HL-60 (cell line): ENCODE measurements around the gene TMEM94.

Experiments
- DNase-seq, 2 experiments: peaks; one replicate each; pipeline ENCODE4 v3.0.0-alpha.2; 2010 to 2020; ENCODE audit warnings: low read depth in 1 of 2, low spot score in 1 of 2
- H3K27ac ChIP-seq: fragments of 250-450 bp; sonication (Bioruptor Pico); replicated peaks from 2 replicates; pipeline ENCODE4 v1.5.1; 2020; ENCODE audit warnings: mild to moderate bottlenecking, moderate library complexity
- H3K27me3 ChIP-seq: fragments of 250-450 bp; sonication (Bioruptor Pico); 2 replicates; pipeline ENCODE4 v1.5.1; 2021; ENCODE audit warnings: mild to moderate bottlenecking, moderate library complexity; ENCODE audit not compliant: insufficient read depth, poor library complexity, severe bottlenecking
- H3K4me3 ChIP-seq: replicated peaks from 2 replicates; pipeline ENCODE4 v1.5.1; 2011; ENCODE audit warnings: mild to moderate bottlenecking, control low read depth, low read length; ENCODE audit not compliant: insufficient read depth
- CTCF ChIP-seq: IDR thresholded peaks from one replicate; pipeline ENCODE4 v1.5.1; 2011; ENCODE audit warnings: low read length, control low read depth, inconsistent platforms; ENCODE audit not compliant: insufficient read depth
- GABPA ChIP-seq: IDR thresholded peaks from 2 replicates; pipeline ENCODE4 v1.6.1; 2012; ENCODE audit warnings: low read depth
- POLR2AphosphoS5 ChIP-seq: IDR thresholded peaks from 2 replicates; pipeline ENCODE4 v1.6.1; 2012; ENCODE audit warnings: low read depth
- SPI1 ChIP-seq: IDR thresholded peaks from 2 replicates; pipeline ENCODE4 v1.6.1; 2012; ENCODE audit warnings: low read depth, mild to moderate bottlenecking, borderline replicate concordance
- TF ChIP-seq, protein P1 (sequence below): IDR thresholded peaks from 2 replicates; pipeline ENCODE4 v1.6.1; 2012; ENCODE audit warnings: low read depth; ENCODE audit not compliant: insufficient replicate concordance

Gene TMEM94

DNA sequence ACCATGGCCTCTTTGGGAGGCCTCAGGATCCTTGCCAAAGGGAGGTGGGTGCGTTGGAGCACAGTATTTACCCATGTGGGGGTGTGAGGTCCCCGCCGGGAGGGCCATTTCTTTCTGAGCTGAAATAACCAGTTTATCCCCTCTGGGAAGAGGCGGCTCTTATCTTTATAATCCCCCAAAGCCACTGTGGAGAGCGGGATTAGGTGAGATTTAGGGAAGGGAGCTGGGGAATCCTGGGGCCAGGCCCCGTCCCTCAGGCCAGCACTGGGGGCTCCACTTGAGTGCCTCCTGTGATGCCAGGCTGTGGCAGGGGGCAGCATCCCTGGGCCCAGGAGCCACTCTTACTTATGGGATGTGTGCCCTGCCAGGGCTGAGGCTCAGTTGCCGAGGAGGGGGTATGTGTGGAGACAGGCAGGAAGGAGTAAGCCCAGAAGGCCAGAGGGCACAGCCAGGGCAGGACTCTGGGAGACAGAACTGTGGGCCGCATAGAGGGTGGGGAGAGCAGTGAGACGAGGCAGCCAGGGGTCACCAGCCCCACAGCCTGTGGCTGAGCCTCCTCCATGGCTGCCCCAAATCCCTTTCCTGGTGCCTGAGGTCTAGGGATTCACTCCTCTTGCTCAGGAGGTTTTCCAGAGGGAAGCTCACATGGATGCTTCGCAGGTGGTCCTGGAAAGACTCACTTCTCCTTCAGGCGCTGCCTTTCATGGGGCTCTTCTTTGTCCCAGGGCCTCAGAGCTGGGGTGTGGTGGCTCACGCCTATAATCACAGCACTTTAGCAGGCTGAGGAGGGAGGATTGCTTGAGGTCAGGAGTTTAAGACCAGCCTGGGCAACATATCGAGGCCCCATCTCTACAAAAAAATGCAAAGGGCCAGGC is 25.0 kb downstream of the TMEM94 start:
- Histone ChIP-seq H3K27ac (no peak overlapping the region), H3K4me3 (no peak overlapping the region), H3K27me3 (no peaks in the 10 kb centered on the region)
- TF ChIP-seq CTCF (no peak), GABPA (no peak)
- TF ChIP-seq, protein P1, sequence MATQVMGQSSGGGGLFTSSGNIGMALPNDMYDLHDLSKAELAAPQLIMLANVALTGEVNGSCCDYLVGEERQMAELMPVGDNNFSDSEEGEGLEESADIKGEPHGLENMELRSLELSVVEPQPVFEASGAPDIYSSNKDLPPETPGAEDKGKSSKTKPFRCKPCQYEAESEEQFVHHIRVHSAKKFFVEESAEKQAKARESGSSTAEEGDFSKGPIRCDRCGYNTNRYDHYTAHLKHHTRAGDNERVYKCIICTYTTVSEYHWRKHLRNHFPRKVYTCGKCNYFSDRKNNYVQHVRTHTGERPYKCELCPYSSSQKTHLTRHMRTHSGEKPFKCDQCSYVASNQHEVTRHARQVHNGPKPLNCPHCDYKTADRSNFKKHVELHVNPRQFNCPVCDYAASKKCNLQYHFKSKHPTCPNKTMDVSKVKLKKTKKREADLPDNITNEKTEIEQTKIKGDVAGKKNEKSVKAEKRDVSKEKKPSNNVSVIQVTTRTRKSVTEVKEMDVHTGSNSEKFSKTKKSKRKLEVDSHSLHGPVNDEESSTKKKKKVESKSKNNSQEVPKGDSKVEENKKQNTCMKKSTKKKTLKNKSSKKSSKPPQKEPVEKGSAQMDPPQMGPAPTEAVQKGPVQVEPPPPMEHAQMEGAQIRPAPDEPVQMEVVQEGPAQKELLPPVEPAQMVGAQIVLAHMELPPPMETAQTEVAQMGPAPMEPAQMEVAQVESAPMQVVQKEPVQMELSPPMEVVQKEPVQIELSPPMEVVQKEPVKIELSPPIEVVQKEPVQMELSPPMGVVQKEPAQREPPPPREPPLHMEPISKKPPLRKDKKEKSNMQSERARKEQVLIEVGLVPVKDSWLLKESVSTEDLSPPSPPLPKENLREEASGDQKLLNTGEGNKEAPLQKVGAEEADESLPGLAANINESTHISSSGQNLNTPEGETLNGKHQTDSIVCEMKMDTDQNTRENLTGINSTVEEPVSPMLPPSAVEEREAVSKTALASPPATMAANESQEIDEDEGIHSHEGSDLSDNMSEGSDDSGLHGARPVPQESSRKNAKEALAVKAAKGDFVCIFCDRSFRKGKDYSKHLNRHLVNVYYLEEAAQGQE, result no peak
- no peak for DNase-seq

DNA sequence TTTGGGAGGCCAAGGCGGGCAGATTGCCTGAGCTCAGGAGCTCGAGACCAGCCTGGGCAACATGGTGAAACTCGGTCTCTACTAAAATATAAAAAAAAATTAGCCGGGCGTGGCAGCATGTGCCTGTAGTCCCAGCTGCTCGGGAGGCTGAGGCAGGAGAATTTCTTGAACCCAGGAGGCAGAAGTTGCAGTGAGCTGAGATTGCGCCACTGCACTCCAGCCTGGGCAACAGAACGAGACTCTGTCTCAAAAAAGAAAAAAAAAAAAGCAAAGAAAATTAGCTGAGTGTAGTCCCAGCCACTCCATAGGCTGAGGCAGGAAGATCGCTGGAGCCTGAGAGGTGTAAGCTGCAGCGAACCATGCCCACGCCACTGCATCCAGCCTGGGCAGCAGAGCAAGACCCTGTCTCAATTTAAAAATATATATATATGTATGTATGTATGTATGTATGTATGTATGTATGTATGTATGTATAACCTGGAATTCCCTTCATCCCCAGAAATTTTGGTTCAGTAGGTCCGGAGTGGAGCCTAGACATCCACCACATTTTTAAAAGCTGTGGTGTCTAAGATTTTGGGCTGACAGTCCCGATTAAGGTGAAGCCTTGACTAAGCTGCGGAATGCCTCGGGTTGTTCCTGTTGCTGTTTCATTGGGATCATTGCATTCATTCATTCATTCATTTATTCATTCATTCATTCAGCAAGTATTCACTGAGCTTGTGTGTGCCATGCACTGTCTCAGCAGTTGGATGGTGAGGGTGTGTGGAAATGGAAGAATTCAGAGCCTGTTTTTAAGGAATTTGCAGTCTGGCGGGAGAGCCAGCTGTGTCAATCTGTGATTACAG is 25.9 kb downstream of the TMEM94 start:
- Histone ChIP-seq H3K4me3 (no peak overlapping the region), H3K27me3 (no peaks in the 10 kb centered on the region), H3K27ac (no peak overlapping the region)
- DNase-seq, result no peak
- TF ChIP-seq POLR2AphosphoS5 (no peak), GABPA (no peak), CTCF (no peak), SPI1 (no peak)
- TF ChIP-seq, protein P1, result no peak

DNA sequence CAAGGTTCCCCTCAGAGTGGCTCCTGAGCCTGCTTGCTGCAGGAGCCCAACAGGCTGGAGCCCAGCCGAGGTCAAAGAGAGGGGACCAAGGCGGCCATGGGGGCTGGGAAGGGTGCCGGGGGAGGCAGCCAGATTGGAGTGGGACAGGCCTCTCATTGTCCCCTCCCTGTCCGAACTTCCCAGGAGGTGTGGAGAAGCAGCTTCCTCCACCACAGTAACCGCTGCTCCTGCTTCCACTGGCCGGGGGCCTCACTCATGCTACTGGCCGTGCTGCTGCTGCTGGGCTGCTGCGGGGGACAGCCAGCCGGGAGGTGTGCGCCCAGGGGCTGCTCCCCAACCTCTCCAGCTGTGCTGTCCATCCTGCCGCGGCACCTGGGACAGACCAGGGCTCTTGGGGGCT is 29.3 kb downstream of the TMEM94 start:
- TF ChIP-seq POLR2AphosphoS5 (no peak), GABPA (no peak), CTCF (no peak), SPI1 (no peak)
- TF ChIP-seq, protein P1, result no peak
- Histone ChIP-seq H3K27ac (peak overlapping the region; percentile 79), H3K4me3 (no peak overlapping the region), H3K27me3 (no peaks in the 10 kb centered on the region)
- DNase-seq, result no peak
